ENCODE results near the gene SHLD1.
A peak's percentile ranks its signal among the peaks of the same experiment; 100 is the strongest.
"Not testable (repeated sequence)": the region's sequence is repeated elsewhere in the genome, so short reads cannot be mapped to it uniquely, and the experiment has no call there.

The SHLD1 gene

GRCh38 chr20:5797843-5798462 is 47.8 kb downstream of the SHLD1 start:
- no peak for ATAC-seq
- TF ChIP-seq RARB (CRISPR knock-in tag; IDR thresholded peaks at IDR 0.05) (no peak), ARNTL (CRISPR knock-in tag; IDR thresholded peaks at IDR 0.05; ENCODE audit: borderline replicate concordance, low read depth) (no peak)

GRCh38 chr20:5803754-5804303 is 53.6 kb downstream of the SHLD1 start:
- ATAC-seq = not testable (repeated sequence)

- TF ChIP-seq CSRNP3 (CRISPR knock-in tag; IDR thresholded peaks at IDR 0.05) (no peak), GLIS3 (CRISPR knock-in tag; IDR thresholded peaks at IDR 0.05) (no peak), ZNF8 (CRISPR knock-in tag; IDR thresholded peaks at IDR 0.05) (no peak), PPARA (CRISPR knock-in tag; IDR thresholded peaks at IDR 0.05; ENCODE audit: borderline replicate concordance) (no peak), CSDC2 (CRISPR knock-in tag; IDR thresholded peaks at IDR 0.05) (no peak)
- peak; percentile 75 for ATAC-seq
These were observed 56.5 kb downstream of the SHLD1 start for GRCh38 chr20:5806457-5807263.

- TF ChIP-seq TCF4 (CRISPR knock-in tag; IDR thresholded peaks at IDR 0.05; ENCODE audit: borderline replicate concordance) (no peak), ZNF70 (CRISPR knock-in tag; IDR thresholded peaks at IDR 0.05) (no peak), RARB (CRISPR knock-in tag; IDR thresholded peaks at IDR 0.05) (no peak), PPARA (CRISPR knock-in tag; IDR thresholded peaks at IDR 0.05; ENCODE audit: borderline replicate concordance) (no peak), ISL1 (CRISPR knock-in tag; IDR thresholded peaks at IDR 0.05) (no peak), ESRRG (CRISPR knock-in tag; IDR thresholded peaks at IDR 0.05) (no peak), GLIS3 (CRISPR knock-in tag; IDR thresholded peaks at IDR 0.05) (no peak), PATZ1 (CRISPR knock-in tag; IDR thresholded peaks at IDR 0.05; ENCODE audit: borderline replicate concordance) (no peak), TOX (CRISPR knock-in tag; IDR thresholded peaks at IDR 0.05; ENCODE audit: borderline replicate concordance) (no peak), ARNTL (CRISPR knock-in tag; IDR thresholded peaks at IDR 0.05; ENCODE audit: borderline replicate concordance, low read depth) (no peak), OSR1 (CRISPR knock-in tag; IDR thresholded peaks at IDR 0.05) (no peak), ZNF8 (CRISPR knock-in tag; IDR thresholded peaks at IDR 0.05) (no peak), CREB5 (CRISPR knock-in tag; IDR thresholded peaks at IDR 0.05; ENCODE audit: low read depth) (no peak), SNAI2 (CRISPR knock-in tag; IDR thresholded peaks at IDR 0.05) (no peak), ZC3H10 (CRISPR knock-in tag; IDR thresholded peaks at IDR 0.05) (no peak)
- no peak for ATAC-seq
These were observed 57.2 kb downstream of the SHLD1 start for GRCh38 chr20:5807431-5807830.

- no peak for TF ChIP-seq CREB5 (CRISPR knock-in tag; IDR thresholded peaks at IDR 0.05; ENCODE audit: low read depth)
- no peak for TF ChIP-seq SNAI2 (CRISPR knock-in tag; IDR thresholded peaks at IDR 0.05)
- no peak for TF ChIP-seq ZNF565 (CRISPR knock-in tag; conservative IDR thresholded peaks at IDR 0.05; ENCODE audit: low read depth)
- no peak for TF ChIP-seq CSRNP3 (CRISPR knock-in tag; IDR thresholded peaks at IDR 0.05)
- TF ChIP-seq PATZ1 (CRISPR knock-in tag; IDR thresholded peaks at IDR 0.05; ENCODE audit: borderline replicate concordance) = no peak
- TF ChIP-seq ZC3H10 (CRISPR knock-in tag; IDR thresholded peaks at IDR 0.05) = no peak
- TF ChIP-seq ISL1 (CRISPR knock-in tag; IDR thresholded peaks at IDR 0.05) = no peak
- no peak for TF ChIP-seq CSDC2 (CRISPR knock-in tag; IDR thresholded peaks at IDR 0.05)
- no peak for TF ChIP-seq TCF4 (CRISPR knock-in tag; IDR thresholded peaks at IDR 0.05; ENCODE audit: borderline replicate concordance)
- no peak for TF ChIP-seq ZNF8 (CRISPR knock-in tag; IDR thresholded peaks at IDR 0.05)
- no peak for TF ChIP-seq TOX (CRISPR knock-in tag; IDR thresholded peaks at IDR 0.05; ENCODE audit: borderline replicate concordance)
- TF ChIP-seq ESRRG (CRISPR knock-in tag; IDR thresholded peaks at IDR 0.05) = no peak
These were observed 58.7 kb downstream of the SHLD1 start for GRCh38 chr20:5808901-5809300.

More at GRCh38 chr20:5808901-5809300, 58.7 kb downstream of the SHLD1 start:
- ATAC-seq = no peak
